RWPE1 (cell line): ENCODE data around the gene EPS8.

Experiments
- CTCF ChIA-PET: fragments of 350-600 bp; sonication (Branson Sonifier 250); formaldehyde crosslinking; extraction: SDS; loops from one replicate; lab custom pipeline; 2021; lab: Yijun Ruan, JAX
- POLR2A ChIA-PET: fragments of 400-600 bp; formaldehyde crosslinking; extraction: SDS; loops from one replicate; lab custom pipeline; 2020; ENCODE audit warnings: antibody characterized with exemption; ENCODE audit not compliant: low non-redundant PET; lab: Yijun Ruan, JAX
- DNase-seq: peaks from one replicate; pipeline ENCODE4 v3.0.0; 2012; ENCODE audit warnings: low spot score
- H3K27ac ChIP-seq: fragments of 450-650 bp; 2 replicates; pipeline ENCODE4 v1.5.1; 2017
- TF ChIP-seq, protein P1 (sequence below): fragments of 450-650 bp; conservative IDR thresholded peaks from 2 replicates; pipeline ENCODE4 v1.5.1; 2017; ENCODE audit warnings: low read depth, mild to moderate bottlenecking

The EPS8 gene

GRCh38 chr12:15710860-15711510, 78.2 kb downstream of the EPS8 start:
- CTCF ChIA-PET = no interaction called here
- no peak overlapping the region for H3K27ac ChIP-seq
- no peak for DNase-seq
- TF ChIP-seq, protein P1, sequence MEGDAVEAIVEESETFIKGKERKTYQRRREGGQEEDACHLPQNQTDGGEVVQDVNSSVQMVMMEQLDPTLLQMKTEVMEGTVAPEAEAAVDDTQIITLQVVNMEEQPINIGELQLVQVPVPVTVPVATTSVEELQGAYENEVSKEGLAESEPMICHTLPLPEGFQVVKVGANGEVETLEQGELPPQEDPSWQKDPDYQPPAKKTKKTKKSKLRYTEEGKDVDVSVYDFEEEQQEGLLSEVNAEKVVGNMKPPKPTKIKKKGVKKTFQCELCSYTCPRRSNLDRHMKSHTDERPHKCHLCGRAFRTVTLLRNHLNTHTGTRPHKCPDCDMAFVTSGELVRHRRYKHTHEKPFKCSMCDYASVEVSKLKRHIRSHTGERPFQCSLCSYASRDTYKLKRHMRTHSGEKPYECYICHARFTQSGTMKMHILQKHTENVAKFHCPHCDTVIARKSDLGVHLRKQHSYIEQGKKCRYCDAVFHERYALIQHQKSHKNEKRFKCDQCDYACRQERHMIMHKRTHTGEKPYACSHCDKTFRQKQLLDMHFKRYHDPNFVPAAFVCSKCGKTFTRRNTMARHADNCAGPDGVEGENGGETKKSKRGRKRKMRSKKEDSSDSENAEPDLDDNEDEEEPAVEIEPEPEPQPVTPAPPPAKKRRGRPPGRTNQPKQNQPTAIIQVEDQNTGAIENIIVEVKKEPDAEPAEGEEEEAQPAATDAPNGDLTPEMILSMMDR = no peak
- POLR2A ChIA-PET = no interaction called here

DNA sequence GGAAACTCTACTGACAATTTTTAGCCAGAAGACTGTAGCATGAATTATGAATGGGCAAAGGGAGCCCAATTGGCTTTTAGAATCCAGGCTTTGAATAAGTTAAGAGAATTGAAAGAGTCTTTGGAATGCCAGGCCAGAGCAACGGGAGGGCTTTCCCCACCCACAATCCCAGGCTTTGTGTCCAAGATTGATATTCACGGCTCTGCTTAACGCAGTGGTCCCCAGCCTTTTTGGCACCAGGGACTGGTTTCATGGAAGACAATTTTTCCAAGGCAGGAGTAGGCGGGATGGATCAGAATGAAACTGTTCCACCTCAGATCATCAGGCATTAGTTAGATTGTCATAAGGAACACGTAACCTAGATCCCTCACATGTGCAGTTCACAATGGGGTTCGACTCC, 79.6 kb downstream of the EPS8 start:
- CTCF ChIA-PET = no interaction called here
- no peak for DNase-seq
- H3K27ac ChIP-seq = no peak overlapping the region
- TF ChIP-seq, protein P1 = no peak
- POLR2A ChIA-PET = no interaction called here

DNA sequence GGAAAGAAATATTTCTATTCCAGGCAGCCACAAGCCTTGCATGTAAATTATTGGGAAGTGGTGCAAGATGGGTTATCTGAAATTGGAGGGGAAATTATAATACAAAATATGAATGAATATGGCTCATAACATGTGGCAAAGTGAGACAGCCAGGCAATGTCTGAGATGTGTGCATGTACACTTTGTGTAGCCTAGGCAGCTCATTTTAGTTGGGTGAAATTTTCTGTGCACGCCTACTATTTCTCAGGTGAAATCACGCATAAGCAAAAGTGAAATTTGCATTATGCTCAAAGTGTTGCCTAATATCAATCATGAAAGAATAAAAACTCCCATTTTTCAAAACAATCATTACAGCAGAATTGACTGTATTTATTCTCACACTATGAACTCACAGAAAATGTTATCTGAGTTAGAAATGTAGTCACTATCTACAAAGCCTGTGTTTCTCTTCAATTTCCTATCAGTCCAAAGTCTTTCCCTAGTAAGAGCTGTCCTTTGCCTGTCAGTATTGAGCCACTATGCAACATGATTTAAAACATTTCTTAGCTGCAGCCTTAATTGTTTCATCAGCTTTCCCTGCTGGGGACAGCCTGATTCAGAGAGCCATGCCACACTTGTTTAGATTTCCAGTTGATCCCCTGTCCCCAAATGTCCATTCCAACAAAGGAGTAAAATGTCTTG, 80.7 kb downstream of the EPS8 start:
- TF ChIP-seq, protein P1 = no peak
- no peak overlapping the region for H3K27ac ChIP-seq
- ChIA-PET CTCF (no interaction called here), POLR2A (no interaction called here)
- no peak for DNase-seq

GRCh38 chr12:15707516-15708199, 81.5 kb downstream of the EPS8 start:
- TF ChIP-seq, protein P1 = no peak
- CTCF ChIA-PET = no interaction called here
- H3K27ac ChIP-seq = no peak overlapping the region
- POLR2A ChIA-PET = no interaction called here
- DNase-seq = no peak

- POLR2A ChIA-PET = no interaction called here
- CTCF ChIA-PET = interaction anchor here (0.6 to 1.3 kb wide), 3 partner anchors 21 to 139 kb away, joined by 3 to 4 read pairs (median 4); no protein-coding TSS in a partner anchor
- DNase-seq = peak; percentile 12
- H3K27ac ChIP-seq = no peak overlapping the region
- TF ChIP-seq, protein P1 = no peak
These were observed 83.0 kb downstream of the EPS8 start for GRCh38 chr12:15706010-15706676.

GRCh38 chr12:15705606-15706005, 83.6 kb downstream of the EPS8 start:
- H3K27ac ChIP-seq = no peak overlapping the region
- POLR2A ChIA-PET = no interaction called here
- no peak for DNase-seq
- TF ChIP-seq, protein P1 = no peak
- CTCF ChIA-PET = interaction anchor here (0.6 to 1.3 kb wide), 3 partner anchors 21 to 139 kb away, joined by 3 to 4 read pairs (median 4); no protein-coding TSS in a partner anchor
